CD8-positive, alpha-beta memory T cell (primary cell): ENCODE measurements around the gene TLR9. TPM values are rescaled to one million over a fixed set of nuclear protein-coding genes. Genes with fewer than 3 reads are reported as not detected.

Source experiments
- CTCF ChIA-PET: fragments of 350-600 bp; sonication (Branson Sonifier 250); formaldehyde crosslinking; loops from one replicate; lab custom pipeline; 2021; ENCODE audit warnings: antibody characterized with exemption; lab: Charles Lee
- POLR2A ChIA-PET: fragments of 350-600 bp; sonication (Branson Sonifier 250); formaldehyde crosslinking; loops from one replicate; lab custom pipeline; 2021; ENCODE audit warnings: antibody characterized with exemption; lab: Charles Lee
- DNase-seq, 5 donors: peaks; one replicate each; pipeline versions ENCODE4 v3.0.0 to v3.0.0-alpha.2; 2020 to 2022; ENCODE audit warnings: mixed read lengths in 1 of 5
- H3K27ac ChIP-seq: one replicate; pipeline ENCODE4 v1.7.0; 2013; ENCODE audit warnings: low read depth, mild to moderate bottlenecking, low read length, moderate library complexity
- H3K27me3 ChIP-seq: 2 replicates; pipeline ENCODE4 v1.7.0; 2013; ENCODE audit warnings: low read length, mild to moderate bottlenecking; ENCODE audit not compliant: insufficient read depth, poor library complexity, severe bottlenecking
- H3K36me3 ChIP-seq: 2 replicates; pipeline ENCODE4 v1.7.0; 2013; ENCODE audit warnings: mild to moderate bottlenecking, low read length, moderate library complexity; ENCODE audit not compliant: insufficient read depth
- H3K4me1 ChIP-seq: 2 replicates; pipeline ENCODE4 v1.7.0; 2013; ENCODE audit warnings: mild to moderate bottlenecking, low read length, moderate library complexity; ENCODE audit not compliant: insufficient read depth
- H3K4me3 ChIP-seq: 2 replicates; pipeline ENCODE4 v1.7.0; 2013; ENCODE audit warnings: mild to moderate bottlenecking, low read length
- H3K9me3 ChIP-seq: 2 replicates; pipeline ENCODE4 v1.7.0; 2013; ENCODE audit warnings: mild to moderate bottlenecking, low read length
- H3K27ac Mint-ChIP-seq, 8 donors: one replicate each; pipeline ENCODE4 v1.8.0; 2020 to 2021; ENCODE audit warnings: mixed read lengths in 8 of 8, mild to moderate bottlenecking in 6 of 8, inconsistent platforms in 3 of 8, moderate library complexity in 3 of 8
- H3K27me3 Mint-ChIP-seq, 2 donors: one replicate each; pipeline ENCODE4 v1.8.0; 2020 to 2021; ENCODE audit warnings: mixed read lengths in 2 of 2, mild to moderate bottlenecking in 1 of 2, moderate library complexity in 1 of 2
- H3K36me3 Mint-ChIP-seq, 3 donors: one replicate each; pipeline ENCODE4 v1.8.0; 2020 to 2021; ENCODE audit warnings: mixed read lengths in 3 of 3, inconsistent platforms in 1 of 3, mild to moderate bottlenecking in 1 of 3
- H3K4me1 Mint-ChIP-seq, 3 donors: one replicate each; pipeline ENCODE4 v1.8.0; 2020 to 2021; ENCODE audit warnings: mixed read lengths in 3 of 3, inconsistent platforms in 1 of 3, mild to moderate bottlenecking in 1 of 3
- H3K4me3 Mint-ChIP-seq, 7 donors: one replicate each; pipeline ENCODE4 v1.8.0; 2020 to 2021; ENCODE audit warnings: mixed read lengths in 7 of 7, mild to moderate bottlenecking in 6 of 7, moderate library complexity in 4 of 7, inconsistent platforms in 2 of 7
- H3K9me3 Mint-ChIP-seq, 5 donors: one replicate each; pipeline ENCODE4 v1.8.0; 2020 to 2022; ENCODE audit warnings: mixed read lengths in 5 of 5, mild to moderate bottlenecking in 3 of 5, moderate library complexity in 2 of 5, inconsistent platforms in 1 of 5
- polyA plus RNA-seq: library from polyadenylated mRNA; unstranded; fragments of 300-500 nt; fragmentation: Illumina TruSeq; gene quantifications from one replicate; pipeline ENCODE4 v1.2.3, GENCODE V29; 2021
- total RNA-seq, 2 experiments: library from RNA; stranded (reverse); gene quantifications; one replicate each; pipeline ENCODE4 v1.2.3, GENCODE V29; 2021

Gene TLR9
- total and polyA plus RNA-seq, 3 experiments from 2014 or later, result 0.16 to 0.22 (median 0.16) TPM

DNA sequence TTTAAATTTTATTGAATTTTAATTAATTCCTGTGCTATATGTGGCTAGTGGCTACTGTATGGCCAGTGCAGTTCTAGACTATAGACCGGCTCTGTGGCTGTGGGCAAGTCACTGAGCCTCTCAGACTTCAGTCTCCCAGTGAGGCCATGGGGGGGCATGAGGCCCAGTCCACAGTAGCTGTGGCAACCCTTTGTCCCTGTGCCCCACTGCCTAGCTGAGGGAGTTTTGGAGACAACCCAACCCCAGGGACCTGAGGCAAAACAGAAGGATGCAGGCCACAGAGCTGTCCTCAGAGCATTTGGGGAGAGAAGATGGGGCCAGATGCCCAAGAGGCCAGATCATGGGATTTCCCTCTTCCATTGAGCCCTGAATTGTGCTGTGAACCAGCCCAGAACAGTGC lies 52.3 kb downstream of the TLR9 start:
- ChIA-PET CTCF (no interaction called here), POLR2A (no interaction called here)
- no peak for DNase-seq
- no peaks in the 10 kb centered on the region for H3K27me3 Mint-ChIP-seq
- H3K27me3 ChIP-seq, result no peaks in the 10 kb centered on the region
- H3K4me3 ChIP-seq, result no peak overlapping the region
- no peaks in the 10 kb centered on the region for H3K4me1 ChIP-seq
- no peaks in the 10 kb centered on the region for H3K4me1 Mint-ChIP-seq
- H3K36me3 ChIP-seq, result no peaks in the 10 kb centered on the region
- H3K36me3 Mint-ChIP-seq, result no peaks in the 10 kb centered on the region
- H3K27ac Mint-ChIP-seq, result no peak overlapping the region
- no peak overlapping the region for H3K27ac ChIP-seq
- no peaks in the 10 kb centered on the region for H3K9me3 Mint-ChIP-seq
- no peak overlapping the region for H3K4me3 Mint-ChIP-seq
- no peaks in the 10 kb centered on the region for H3K9me3 ChIP-seq

DNA sequence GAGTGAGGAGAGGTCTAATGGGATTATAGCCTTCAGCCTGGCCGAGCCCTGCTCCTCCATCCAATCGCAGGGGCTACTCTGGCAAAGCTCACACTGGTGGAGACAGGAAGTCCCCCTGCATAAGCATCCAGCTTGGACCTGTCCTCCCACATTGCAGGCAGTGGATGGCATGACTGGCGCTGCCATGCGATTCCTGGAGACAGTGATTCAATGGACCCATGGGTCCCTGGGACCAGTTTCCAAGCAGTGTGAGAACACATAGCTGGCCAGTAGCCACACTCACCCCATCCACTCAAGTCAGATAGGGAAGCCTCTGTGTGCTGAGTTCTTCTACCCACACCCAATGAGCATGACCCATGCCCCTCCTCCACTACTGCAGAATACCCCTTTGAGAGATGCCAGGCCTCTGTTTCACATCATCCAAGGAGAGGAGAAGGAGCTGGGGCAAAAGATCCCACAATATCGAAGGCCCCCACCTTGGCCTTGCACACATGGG lies 53.1 kb downstream of the TLR9 start:
- CTCF ChIA-PET, result no interaction called here
- Histone ChIP-seq H3K4me3 (no peak overlapping the region), H3K9me3 (no peaks in the 10 kb centered on the region), H3K27ac (no peak overlapping the region), H3K27me3 (no peaks in the 10 kb centered on the region), H3K36me3 (no peaks in the 10 kb centered on the region), H3K4me1 (no peaks in the 10 kb centered on the region)
- peak in 1 of 5 donors; percentile 2 for DNase-seq
- H3K27ac Mint-ChIP-seq, result no peak overlapping the region
- POLR2A ChIA-PET, result no interaction called here
- H3K9me3 Mint-ChIP-seq, result no peaks in the 10 kb centered on the region
- no peaks in the 10 kb centered on the region for H3K36me3 Mint-ChIP-seq
- H3K4me1 Mint-ChIP-seq, result no peaks in the 10 kb centered on the region
- H3K4me3 Mint-ChIP-seq, result no peak overlapping the region
- no peaks in the 10 kb centered on the region for H3K27me3 Mint-ChIP-seq

GRCh38 chr3:52171514-52172261 lies 53.8 kb downstream of the TLR9 start:
- H3K4me3 ChIP-seq, result no peak overlapping the region
- ChIA-PET CTCF (interaction anchor here (1.3 kb wide), 1 partner anchor 170 kb away, joined by 3 read pairs; no protein-coding TSS in a partner anchor), POLR2A (no interaction called here)
- H3K9me3 ChIP-seq, result no peaks in the 10 kb centered on the region
- Mint-ChIP-seq H3K4me3 (no peak overlapping the region), H3K27ac (peak overlapping the region in 2 of 8 donors; percentile 1 to 91), H3K4me1 (no peaks in the 10 kb centered on the region), H3K36me3 (no peaks in the 10 kb centered on the region), H3K27me3 (no peaks in the 10 kb centered on the region), H3K9me3 (no peaks in the 10 kb centered on the region)
- no peak overlapping the region for H3K27ac ChIP-seq
- no peaks in the 10 kb centered on the region for H3K4me1 ChIP-seq
- DNase-seq, result peak in 1 of 5 donors; percentile 41
- H3K27me3 ChIP-seq, result no peaks in the 10 kb centered on the region
- H3K36me3 ChIP-seq, result no peaks in the 10 kb centered on the region

Other genes with a start within 250 kb of the TLR9 start
- 10 to 100 TPM; 46.1 to 49.0 TPM for gene ACY1, start 242.1 kb downstream of the TLR9 start, total RNA-seq
- 13.8 TPM for gene ACY1, start 242.1 kb downstream of the TLR9 start, polyA plus RNA-seq
- 1,000 to 10,000 TPM; 1,367 to 1,382 TPM for gene RPL29, start 229.8 kb downstream of the TLR9 start, total RNA-seq
- 1,261 TPM for gene RPL29, start 229.8 kb downstream of the TLR9 start, polyA plus RNA-seq
- 10 to 100 TPM; 26.3 to 27.2 TPM for gene DUSP7, start 169.1 kb downstream of the TLR9 start, total RNA-seq
- gene DUSP7, start 169.1 kb downstream of the TLR9 start, polyA plus RNA-seq, result 7.2 TPM
- gene POC1A, start 71.2 kb downstream of the TLR9 start, total RNA-seq, result 10 to 100 TPM; 22.6 to 22.7 TPM
- 1.5 TPM for gene POC1A, start 71.2 kb downstream of the TLR9 start, polyA plus RNA-seq
- 10 to 100 TPM; 72.2 to 73.0 TPM for gene ALAS1, start 27.5 kb downstream of the TLR9 start, total RNA-seq
- gene ALAS1, start 27.5 kb downstream of the TLR9 start, polyA plus RNA-seq, result 32.9 TPM
- gene TWF2, start 13.5 kb upstream of the TLR9 start, total RNA-seq, result 100 to 1,000 TPM in 1 of 2 experiments, 10 to 100 TPM in 1; 98.2 to 101 TPM
- gene TWF2, start 13.5 kb upstream of the TLR9 start, polyA plus RNA-seq, result 138 TPM
- gene PPM1M, start 20.1 kb upstream of the TLR9 start, total RNA-seq, result 10 to 100 TPM; 56.6 to 60.8 TPM
- 81.8 TPM for gene PPM1M, start 20.1 kb upstream of the TLR9 start, polyA plus RNA-seq
- gene WDR82, start 53.0 kb upstream of the TLR9 start, total RNA-seq, result 100 to 1,000 TPM; 133 to 140 TPM
- gene WDR82, start 53.0 kb upstream of the TLR9 start, polyA plus RNA-seq, result 133 TPM
- gene GLYCTK, start 62.2 kb upstream of the TLR9 start, total RNA-seq, result 10 to 100 TPM; 21.2 to 21.4 TPM
- 9.7 TPM for gene GLYCTK, start 62.2 kb upstream of the TLR9 start, polyA plus RNA-seq
- gene DNAH1, start 90.7 kb upstream of the TLR9 start, total RNA-seq, result 1 to 10 TPM; 7.0 TPM
- 1.0 TPM for gene DNAH1, start 90.7 kb upstream of the TLR9 start, polyA plus RNA-seq
- 100 to 1,000 TPM; 113 to 123 TPM for gene BAP1, start 184.4 kb upstream of the TLR9 start, total RNA-seq
- gene BAP1, start 184.4 kb upstream of the TLR9 start, polyA plus RNA-seq, result 25.5 TPM
- 10 to 100 TPM; 11.6 to 12.0 TPM for gene PHF7, start 185.0 kb upstream of the TLR9 start, total RNA-seq
- gene PHF7, start 185.0 kb upstream of the TLR9 start, polyA plus RNA-seq, result 10.7 TPM
- under 1 TPM; 0.13 to 0.16 TPM for gene SEMA3G, start 219.5 kb upstream of the TLR9 start, total RNA-seq
- not detected for gene SEMA3G, start 219.5 kb upstream of the TLR9 start, polyA plus RNA-seq
- gene TNNC1, start 228.4 kb upstream of the TLR9 start, total RNA-seq, result 1 to 10 TPM; 2.2 to 2.3 TPM
- gene TNNC1, start 228.4 kb upstream of the TLR9 start, polyA plus RNA-seq, result not detected
- 10 to 100 TPM; 65.7 to 66.2 TPM for gene NISCH, start 230.0 kb upstream of the TLR9 start, total RNA-seq
- gene NISCH, start 230.0 kb upstream of the TLR9 start, polyA plus RNA-seq, result 31.6 TPM